HEK293 (cell line): ENCODE data around the gene PPP2R2B.

ENCODE experiments used
- CTCF ChIA-PET: fragments of 350-600 bp; formaldehyde crosslinking; extraction: SDS; loops from one replicate; lab custom pipeline; 2021; ENCODE audit warnings: antibody characterized with exemption; lab: Yijun Ruan, JAX
- POLR2A ChIA-PET: fragments of 300-600 bp; formaldehyde crosslinking; extraction: SDS; loops from one replicate; lab custom pipeline; 2020; ENCODE audit warnings: antibody characterized with exemption, inconsistent platforms; lab: Yijun Ruan, JAX
- H3K27ac ChIP-seq: fragments of 200-500 bp; sonication (Bioruptor generic); 2 replicates; pipeline ENCODE4 v1.5.1; 2014; ENCODE audit warnings: low read depth, low read length, control low read depth, inconsistent platforms; ENCODE audit errors: extremely low read depth
- H3K36me3 ChIP-seq, 2 experiments: fragments of 200-500 bp in 1 of 2; sonication (Bioruptor generic) in 1 of 2; 1 replicate in 1 of 2; 2 replicates in 1 of 2; pipeline ENCODE4 v1.5.1; 2014 to 2017; ENCODE audit warnings: inconsistent platforms in 2 of 2, low read length in 2 of 2; ENCODE audit not compliant: control insufficient read depth in 2 of 2, insufficient read depth in 1 of 2
- H3K4me1 ChIP-seq: fragments of 200-500 bp; sonication (Bioruptor generic); 2 replicates; pipeline ENCODE4 v1.5.1; 2014; ENCODE audit warnings: mild to moderate bottlenecking, low read length, inconsistent platforms; ENCODE audit not compliant: control insufficient read depth, insufficient read depth
- H3K4me3 ChIP-seq: 2 replicates; pipeline ENCODE4 v1.5.1; 2011; ENCODE audit warnings: low read depth, mild to moderate bottlenecking, control low read depth, low read length, moderate library complexity
- H3K9me3 ChIP-seq: fragments of 200-500 bp; sonication (Bioruptor generic); 2 replicates; pipeline ENCODE4 v1.5.1; 2014; ENCODE audit warnings: low read depth, low read length, inconsistent platforms; ENCODE audit not compliant: control insufficient read depth, insufficient read depth
- EGR2 ChIP-seq: fragments of 450-650 bp; formaldehyde crosslinking; IDR thresholded peaks from 2 replicates; pipeline ENCODE4 v1.5.1; 2016; ENCODE audit warnings: low read depth, missing biosample characterization, missing genetic modification characterization
- MYNN ChIP-seq: fragments of 450-650 bp; formaldehyde crosslinking; IDR thresholded peaks from 2 replicates; pipeline ENCODE4 v1.5.1; 2016; ENCODE audit warnings: missing biosample characterization, missing genetic modification characterization, borderline replicate concordance
- SALL2 ChIP-seq: fragments of 450-650 bp; formaldehyde crosslinking; IDR thresholded peaks from 2 replicates; pipeline ENCODE4 v1.5.0; 2017; ENCODE audit warnings: missing biosample characterization, mild to moderate bottlenecking, missing genetic modification characterization, borderline replicate concordance
- SCRT1 ChIP-seq: fragments of 450-650 bp; formaldehyde crosslinking; IDR thresholded peaks from 2 replicates; pipeline ENCODE4 v1.5.1; 2016; ENCODE audit warnings: missing biosample characterization, missing genetic modification characterization, borderline replicate concordance
- WT1 ChIP-seq: fragments of 450-650 bp; formaldehyde crosslinking; IDR thresholded peaks from 2 replicates; pipeline ENCODE4 v1.5.1; 2016; ENCODE audit warnings: missing biosample characterization, missing genetic modification characterization
- ZBTB1 ChIP-seq: fragments of 450-650 bp; formaldehyde crosslinking; IDR thresholded peaks from 2 replicates; pipeline ENCODE4 v1.5.1; 2016; ENCODE audit warnings: missing biosample characterization, missing genetic modification characterization
- ZBTB21 ChIP-seq: fragments of 450-650 bp; formaldehyde crosslinking; IDR thresholded peaks from 2 replicates; pipeline ENCODE4 v1.5.1; 2017; ENCODE audit warnings: missing biosample characterization, missing genetic modification characterization
- ZBTB8A ChIP-seq: fragments of 450-650 bp; formaldehyde crosslinking; IDR thresholded peaks from 2 replicates; pipeline ENCODE4 v1.5.1; 2016; ENCODE audit warnings: missing biosample characterization, missing genetic modification characterization
- ZNF148 ChIP-seq: fragments of 450-650 bp; formaldehyde crosslinking; IDR thresholded peaks from 2 replicates; pipeline ENCODE4 v1.5.0; 2017; ENCODE audit warnings: missing biosample characterization, missing genetic modification characterization, borderline replicate concordance
- ZNF19 ChIP-seq: fragments of 450-650 bp; formaldehyde crosslinking; IDR thresholded peaks from 2 replicates; pipeline ENCODE4; 2016; ENCODE audit warnings: missing biosample characterization, missing genetic modification characterization, low read depth
- ZNF23 ChIP-seq: fragments of 450-650 bp; formaldehyde crosslinking; IDR thresholded peaks from 2 replicates; pipeline ENCODE4 v1.5.1; 2016; ENCODE audit warnings: missing biosample characterization, missing genetic modification characterization, borderline replicate concordance
- ZNF24 ChIP-seq: fragments of 450-650 bp; formaldehyde crosslinking; IDR thresholded peaks from 2 replicates; pipeline ENCODE4 v1.5.1; 2016; ENCODE audit warnings: missing biosample characterization, missing genetic modification characterization
- ZNF350 ChIP-seq: fragments of 450-650 bp; formaldehyde crosslinking; IDR thresholded peaks from 2 replicates; pipeline ENCODE4 v1.5.0; 2017; ENCODE audit warnings: missing biosample characterization, mild to moderate bottlenecking, missing genetic modification characterization
- ZNF391 ChIP-seq: fragments of 450-650 bp; formaldehyde crosslinking; IDR thresholded peaks from 2 replicates; pipeline ENCODE4 v1.5.1; 2016; ENCODE audit warnings: low read depth, missing biosample characterization, missing genetic modification characterization, borderline replicate concordance
- ZNF416 ChIP-seq: fragments of 450-650 bp; formaldehyde crosslinking; IDR thresholded peaks from 2 replicates; pipeline ENCODE4 v1.5.1; 2016; ENCODE audit warnings: missing biosample characterization, missing genetic modification characterization
- ZNF561 ChIP-seq: fragments of 450-650 bp; IDR thresholded peaks from 2 replicates; pipeline ENCODE4 v1.5.1; 2018; ENCODE audit warnings: missing biosample characterization, missing genetic modification characterization, borderline replicate concordance
- ZNF596 ChIP-seq: fragments of 450-650 bp; IDR thresholded peaks from 2 replicates; pipeline ENCODE4 v1.5.0; 2018; ENCODE audit warnings: missing biosample characterization, mild to moderate bottlenecking, missing genetic modification characterization, moderate library complexity
- ZNF610 ChIP-seq: fragments of 450-650 bp; formaldehyde crosslinking; IDR thresholded peaks from 2 replicates; pipeline ENCODE4 v1.5.1; 2016; ENCODE audit warnings: missing biosample characterization, missing genetic modification characterization, borderline replicate concordance
- ZNF626 ChIP-seq: fragments of 450-650 bp; sonication (Bioruptor Pico); formaldehyde crosslinking; IDR thresholded peaks from 2 replicates; pipeline ENCODE4 v1.5.1; 2018; ENCODE audit warnings: missing biosample characterization, missing genetic modification characterization, inconsistent platforms
- ZNF701 ChIP-seq: fragments of 450-650 bp; formaldehyde crosslinking; IDR thresholded peaks from 2 replicates; pipeline ENCODE4 v1.5.1; 2016; ENCODE audit warnings: missing biosample characterization, missing genetic modification characterization
- ZNF843 ChIP-seq: fragments of 450-650 bp; formaldehyde crosslinking; IDR thresholded peaks from 2 replicates; pipeline ENCODE4 v1.5.1; 2016; ENCODE audit warnings: missing biosample characterization, missing genetic modification characterization
- TF ChIP-seq, protein P1 (sequence below): fragments of 450-650 bp; formaldehyde crosslinking; IDR thresholded peaks from 2 replicates; pipeline ENCODE4 v1.5.1; 2016; ENCODE audit warnings: missing biosample characterization, missing genetic modification characterization

Gene PPP2R2B

GRCh38 chr5:146672866-146673265 lies 205.7 kb downstream of the PPP2R2B start (continued):
- TF ChIP-seq ZBTB8A (tag by site-specific recombination) (no peak), ZBTB1 (tag by site-specific recombination) (no peak), EGR2 (tag by site-specific recombination) (no peak), ZNF626 (tag by site-specific recombination) (no peak), ZNF416 (tag by site-specific recombination) (no peak)

DNA sequence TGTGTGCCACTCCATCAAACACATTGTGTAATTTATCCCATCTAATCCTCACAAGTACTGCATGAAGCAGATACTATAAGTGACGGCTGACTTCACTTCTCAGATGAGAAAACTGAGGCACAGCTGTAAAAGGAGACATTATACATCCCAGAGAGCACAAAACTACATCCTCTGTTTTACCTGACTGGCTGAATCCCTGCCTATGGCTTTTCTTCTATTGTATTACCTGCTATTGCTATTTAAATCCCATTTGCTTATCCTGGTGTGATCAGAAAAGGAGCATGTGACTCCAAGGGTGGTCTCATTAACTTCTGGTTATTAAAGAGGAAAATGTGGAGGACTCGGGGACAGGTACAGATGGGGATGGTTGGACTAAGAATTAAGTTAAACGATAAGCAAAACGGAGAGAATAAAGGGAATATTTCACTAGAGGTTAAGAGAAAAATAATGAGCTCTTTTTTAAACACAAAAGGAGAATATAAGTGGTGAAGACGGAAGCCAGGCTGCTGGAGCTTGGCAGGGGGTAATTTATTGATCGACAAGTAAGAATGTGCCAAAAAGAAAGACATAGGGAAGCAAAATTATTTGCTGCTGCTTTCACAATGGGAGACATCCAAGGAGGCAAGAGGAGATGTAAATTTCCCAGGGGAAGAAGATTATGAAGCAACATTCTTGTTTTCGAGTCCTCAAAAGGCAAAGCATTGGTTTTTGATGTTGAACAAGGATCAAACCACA lies 206.8 kb downstream of the PPP2R2B start:
- ChIA-PET POLR2A (interaction anchor here (0.6 kb wide), 1 partner anchor 121 kb away, joined by 6 read pairs; no protein-coding TSS in a partner anchor), CTCF (interaction anchor here (0.7 to 1.4 kb wide), 2 partner anchors 9 to 215 kb away, joined by 4 to 5 read pairs; no protein-coding TSS in a partner anchor)

GRCh38 chr5:146669656-146670055 lies 208.9 kb downstream of the PPP2R2B start:
- ChIA-PET CTCF (no interaction called here), POLR2A (no interaction called here)
- no peak for TF ChIP-seq SALL2
- no peak for TF ChIP-seq MYNN (tag by site-specific recombination)
- TF ChIP-seq WT1 (tag by site-specific recombination), result no peak
- no peak for TF ChIP-seq ZNF24 (tag by site-specific recombination)
- TF ChIP-seq ZBTB21 (tag by site-specific recombination), result no peak
- TF ChIP-seq ZNF596 (tag by site-specific recombination), result no peak
- no peak for TF ChIP-seq ZNF626 (tag by site-specific recombination)
- no peak for TF ChIP-seq ZNF561 (tag by site-specific recombination)
- Histone ChIP-seq H3K4me1 (peaks cover 4% of the 10 kb centered on the region), H3K27ac (no peak overlapping the region), H3K36me3 (no peaks in the 10 kb centered on the region), H3K4me3 (no peak overlapping the region), H3K9me3 (no peaks in the 10 kb centered on the region)

More for the DNA sequence above, 206.8 kb downstream of the PPP2R2B start:
- Histone ChIP-seq H3K9me3 (no peaks in the 10 kb centered on the region), H3K4me3 (no peak overlapping the region), H3K27ac (no peak overlapping the region), H3K36me3 (no peaks in the 10 kb centered on the region), H3K4me1 (peaks cover 4% of the 10 kb centered on the region)
- TF ChIP-seq, protein P1, sequence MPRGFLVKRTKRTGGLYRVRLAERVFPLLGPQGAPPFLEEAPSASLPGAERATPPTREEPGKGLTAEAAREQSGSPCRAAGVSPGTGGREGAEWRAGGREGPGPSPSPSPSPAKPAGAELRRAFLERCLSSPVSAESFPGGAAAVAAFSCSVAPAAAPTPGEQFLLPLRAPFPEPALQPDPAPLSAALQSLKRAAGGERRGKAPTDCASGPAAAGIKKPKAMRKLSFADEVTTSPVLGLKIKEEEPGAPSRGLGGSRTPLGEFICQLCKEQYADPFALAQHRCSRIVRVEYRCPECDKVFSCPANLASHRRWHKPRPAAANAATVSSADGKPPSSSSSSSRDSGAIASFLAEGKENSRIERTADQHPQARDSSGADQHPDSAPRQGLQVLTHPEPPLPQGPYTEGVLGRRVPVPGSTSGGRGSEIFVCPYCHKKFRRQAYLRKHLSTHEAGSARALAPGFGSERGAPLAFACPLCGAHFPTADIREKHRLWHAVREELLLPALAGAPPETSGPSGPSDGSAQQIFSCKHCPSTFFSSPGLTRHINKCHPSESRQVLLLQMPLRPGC (tag by site-specific recombination), result no peak
- TF ChIP-seq ZNF148 (tag by site-specific recombination), result no peak
- no peak for TF ChIP-seq ZNF23 (tag by site-specific recombination)
- TF ChIP-seq ZNF701 (tag by site-specific recombination), result no peak
- no peak for TF ChIP-seq ZNF19 (tag by site-specific recombination)
- TF ChIP-seq ZNF391 (tag by site-specific recombination), result no peak
- no peak for TF ChIP-seq SCRT1 (tag by site-specific recombination)
- no peak for TF ChIP-seq ZNF843 (tag by site-specific recombination)
- no peak for TF ChIP-seq ZNF610
- TF ChIP-seq ZNF350 (tag by site-specific recombination), result no peak
